ENCODE data around the gene FGA.

- TF ChIP-seq CTCF (IDR thresholded peaks at IDR 0.05) (no peak), ZFX (IDR thresholded peaks at IDR 0.05; ENCODE audit: borderline replicate concordance) (no peak)
Measured at GRCh38 chr4:154603033-154603943, 12.7 kb upstream of the FGA start.

Measured in 22Rv1 (cell line).